ENCODE measurements around the gene DDX27.
"Not testable (repeated sequence)": the region's sequence is repeated elsewhere in the genome, so short reads cannot be mapped to it uniquely, and the experiment has no call there.

DDX27 gene

GRCh38 chr20:49207076-49207475 is 12.1 kb upstream of the DDX27 start:
- DNase-seq (ENCODE audit: low read depth, low spot score) = no peak

DNA sequence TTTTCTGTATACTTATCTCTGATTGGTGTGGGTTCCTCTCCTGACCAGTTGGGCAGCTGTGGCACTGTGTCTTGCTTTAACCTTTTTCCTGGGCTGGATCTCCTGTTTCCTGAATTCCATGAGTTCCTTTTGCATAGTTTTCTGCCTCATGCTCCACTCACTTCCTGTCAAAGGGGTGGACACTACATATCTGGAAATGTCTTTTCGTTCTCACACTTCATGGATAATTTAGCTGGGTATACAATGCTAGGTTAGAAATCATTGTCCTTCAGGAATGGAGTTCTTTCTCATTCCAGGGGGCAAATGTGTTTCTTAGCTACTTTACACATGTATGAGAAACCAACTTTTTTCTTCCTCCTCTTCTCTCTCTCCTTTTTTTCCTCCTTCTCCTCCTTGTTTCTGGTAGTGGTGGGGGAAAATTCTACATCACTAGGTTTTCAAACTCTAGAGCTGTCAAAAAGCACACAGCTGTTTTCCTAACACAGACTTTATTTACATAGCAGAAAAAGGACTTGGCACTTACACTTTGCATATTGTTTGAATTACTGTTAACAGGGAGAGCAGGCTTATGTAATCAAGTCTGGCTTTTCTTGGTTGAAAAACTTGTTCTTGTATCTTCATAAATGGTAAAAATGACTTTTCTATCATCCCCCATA is 9.0 kb upstream of the DDX27 start:
- no peak for DNase-seq (ENCODE audit: low read depth, low spot score)

DNA sequence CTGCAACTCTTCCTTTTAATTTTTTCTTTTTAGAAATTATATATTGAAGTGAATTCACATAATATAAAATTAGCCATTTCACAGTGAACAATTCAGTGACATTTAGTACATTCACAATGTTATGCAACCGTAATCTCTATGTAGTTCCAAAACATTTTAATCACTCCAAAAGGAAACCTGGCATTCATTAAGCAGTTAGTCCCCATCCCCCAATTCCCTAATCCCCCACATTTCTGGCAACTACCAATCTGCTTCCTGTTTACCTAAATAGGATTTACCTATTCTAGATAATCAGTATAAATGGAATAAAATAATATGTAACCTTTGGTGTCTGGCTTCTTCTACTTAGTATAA is 8.5 kb upstream of the DDX27 start:
- no peak for DNase-seq (ENCODE audit: low read depth, low spot score)

- no peak for DNase-seq (ENCODE audit: low read depth, low spot score)
These were observed 4.6 kb upstream of the DDX27 start for GRCh38 chr20:49214571-49214970.

DNA sequence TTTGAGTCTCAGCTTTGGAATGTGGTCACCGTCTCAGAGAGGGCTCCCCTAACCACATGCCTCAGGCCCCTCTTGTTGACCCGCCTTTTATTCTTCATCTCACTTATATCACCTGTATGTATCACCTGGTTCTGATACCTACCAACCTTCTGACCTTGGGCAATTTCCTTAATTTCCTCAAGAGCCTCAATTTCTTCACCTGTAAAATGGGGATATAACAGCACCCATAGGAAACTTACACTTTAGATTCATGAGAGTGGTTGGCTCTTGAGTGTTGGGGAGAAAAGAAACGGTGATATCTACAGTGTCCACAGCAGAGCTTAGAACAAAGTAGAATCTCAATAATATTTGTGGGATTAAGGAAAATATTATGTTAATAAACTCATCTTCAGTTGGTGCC is 4.0 kb upstream of the DDX27 start:
- DNase-seq (ENCODE audit: low read depth, low spot score) = no peak

DNA sequence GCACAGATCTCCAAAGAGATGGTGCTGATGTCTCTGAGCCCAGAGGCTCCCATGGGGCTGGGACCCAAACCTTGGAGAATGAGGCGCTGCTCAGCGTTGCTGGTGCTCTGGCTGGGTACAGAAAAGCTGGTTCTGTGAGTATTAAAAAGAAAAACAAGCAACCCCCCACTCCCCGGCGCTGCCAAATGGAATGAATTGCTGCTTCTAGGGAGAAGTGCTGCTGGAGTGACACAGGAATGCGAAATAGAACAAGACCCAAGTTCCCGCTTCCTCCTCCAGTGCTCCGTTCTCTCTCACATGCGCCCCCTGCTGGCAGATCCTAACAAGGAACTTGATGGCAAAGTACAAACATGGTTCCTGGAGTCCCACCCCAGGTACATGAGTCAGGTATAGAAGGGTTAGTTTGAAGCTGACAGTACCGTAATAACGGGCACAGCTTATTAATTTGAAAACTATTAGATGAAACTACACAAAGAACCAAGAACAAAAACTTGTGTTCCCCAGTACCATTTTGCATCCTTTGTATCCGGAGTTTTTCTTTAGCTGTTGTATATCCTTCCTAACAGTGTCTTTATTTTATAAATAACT is 2.1 kb upstream of the DDX27 start:
- DNase-seq (ENCODE audit: low read depth, low spot score) = peak; percentile 95

DNA sequence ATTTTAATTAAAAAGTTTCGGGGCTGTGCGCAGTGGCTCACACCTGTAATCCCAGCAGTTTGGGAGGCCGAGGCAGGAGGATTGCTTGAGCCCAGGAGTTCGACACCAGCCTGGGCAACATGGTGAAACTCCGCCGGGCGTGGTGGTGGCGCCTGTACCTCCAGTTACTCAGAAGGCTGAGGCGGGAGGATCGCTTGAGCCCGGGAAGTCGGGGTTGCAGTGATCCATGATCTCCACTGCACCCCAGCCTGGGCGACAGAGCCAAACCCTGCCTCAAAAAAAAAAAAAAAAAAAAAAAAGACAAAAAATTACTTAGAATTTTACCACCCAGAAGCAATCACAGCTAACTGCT is 501 bp upstream of the DDX27 start:
- not testable (repeated sequence) for DNase-seq (ENCODE audit: low read depth, low spot score)

GRCh38 chr20:49219924-49220831 is 962 bp downstream of the DDX27 start:
- no peak for DNase-seq (ENCODE audit: low read depth, low spot score)

- no peak for DNase-seq (ENCODE audit: low read depth, low spot score)
These were observed 6.7 kb downstream of the DDX27 start for GRCh38 chr20:49225896-49226295.

DNA sequence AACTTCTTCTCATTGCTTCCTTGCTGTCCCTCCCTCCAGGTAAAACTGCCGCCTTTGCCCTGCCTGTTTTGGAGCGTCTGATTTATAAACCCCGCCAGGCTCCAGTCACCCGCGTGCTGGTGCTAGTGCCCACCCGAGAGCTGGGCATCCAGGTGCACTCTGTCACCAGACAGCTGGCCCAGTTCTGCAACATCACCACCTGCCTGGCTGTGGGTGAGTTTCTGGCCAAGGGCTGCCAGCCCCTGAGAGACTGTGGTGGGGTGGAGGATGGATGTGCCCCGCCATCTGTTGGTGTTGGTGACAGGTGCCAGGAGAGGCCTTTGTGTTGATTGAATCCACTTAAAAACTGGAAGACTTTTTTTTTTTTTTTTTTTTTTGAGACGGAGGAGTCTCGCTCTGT is 9.5 kb downstream of the DDX27 start:
- no peak for DNase-seq (ENCODE audit: low read depth, low spot score)

DNA sequence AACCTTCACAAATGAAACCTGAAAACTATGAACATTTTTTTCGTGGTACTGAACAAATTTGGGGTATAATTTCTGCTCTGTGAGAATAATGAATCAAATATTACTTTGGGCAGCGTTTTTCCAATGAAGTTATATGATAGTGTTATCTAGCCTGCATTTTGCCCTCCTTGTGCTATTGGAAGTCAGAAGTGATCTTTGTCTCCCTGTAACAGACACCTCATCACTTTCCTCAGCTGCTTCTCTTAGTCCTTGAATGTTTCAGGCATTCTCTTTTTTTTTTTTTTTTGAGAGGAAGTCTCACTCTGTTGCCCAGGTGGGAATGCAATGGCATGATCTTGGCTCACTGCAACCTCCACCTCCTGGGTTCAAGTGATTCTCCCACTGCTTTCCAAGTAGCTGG is 10.2 kb downstream of the DDX27 start:
- DNase-seq (ENCODE audit: low read depth, low spot score) = no peak

GRCh38 chr20:49230021-49230420 is 10.8 kb downstream of the DDX27 start:
- no peak for DNase-seq (ENCODE audit: low read depth, low spot score)

DNA sequence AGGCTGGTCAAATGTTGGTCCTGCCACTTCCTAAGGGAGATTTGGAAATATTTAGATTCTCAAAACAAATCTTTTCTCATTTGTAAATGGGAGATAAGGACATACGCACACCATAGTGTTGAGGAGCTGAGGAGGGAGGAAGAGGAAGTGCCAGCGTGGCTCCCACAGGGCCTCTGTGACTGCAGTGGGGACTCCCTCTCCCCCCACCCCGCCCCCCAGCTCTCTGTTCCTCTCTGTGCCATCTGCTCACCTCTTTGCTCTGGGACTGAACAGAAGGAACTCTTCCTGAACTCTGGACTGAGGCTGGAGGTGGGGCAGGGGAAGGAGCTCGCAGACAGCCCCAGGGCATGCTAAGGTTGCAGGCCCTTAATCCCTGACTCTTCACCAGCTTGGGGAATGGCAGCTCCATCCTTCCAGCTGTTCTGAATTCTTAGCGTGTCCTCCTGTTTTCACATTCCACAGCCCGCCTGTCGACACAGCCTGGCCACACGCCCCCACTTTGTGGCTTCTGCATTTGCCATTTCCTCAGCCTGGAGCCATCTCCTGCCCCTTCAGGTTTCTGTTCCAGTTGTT is 11.4 kb downstream of the DDX27 start:
- no peak for DNase-seq (ENCODE audit: low read depth, low spot score)

DNA sequence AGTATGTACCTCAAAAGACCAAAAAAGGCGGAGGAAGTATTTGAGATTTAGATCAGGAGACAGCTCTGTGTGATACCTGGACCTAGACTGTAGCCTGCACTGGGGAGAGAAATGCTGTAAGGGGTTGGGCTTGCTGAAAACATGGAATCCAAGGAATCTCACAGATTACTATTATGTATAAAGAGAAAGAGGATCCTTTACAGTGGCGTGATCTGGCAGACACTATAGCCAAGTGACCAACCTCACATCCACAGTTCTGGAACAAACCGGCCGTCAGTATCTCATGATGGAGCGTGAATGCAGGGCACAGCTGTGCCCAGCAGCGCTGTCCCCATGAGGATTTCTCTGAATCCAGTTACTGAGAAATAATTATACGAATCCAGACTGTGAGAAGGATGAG is 12.3 kb downstream of the DDX27 start:
- DNase-seq (ENCODE audit: low read depth, low spot score) = no peak

GRCh38 chr20:49233226-49233625 is 14.0 kb downstream of the DDX27 start:
- no peak for DNase-seq (ENCODE audit: low read depth, low spot score)

DNA sequence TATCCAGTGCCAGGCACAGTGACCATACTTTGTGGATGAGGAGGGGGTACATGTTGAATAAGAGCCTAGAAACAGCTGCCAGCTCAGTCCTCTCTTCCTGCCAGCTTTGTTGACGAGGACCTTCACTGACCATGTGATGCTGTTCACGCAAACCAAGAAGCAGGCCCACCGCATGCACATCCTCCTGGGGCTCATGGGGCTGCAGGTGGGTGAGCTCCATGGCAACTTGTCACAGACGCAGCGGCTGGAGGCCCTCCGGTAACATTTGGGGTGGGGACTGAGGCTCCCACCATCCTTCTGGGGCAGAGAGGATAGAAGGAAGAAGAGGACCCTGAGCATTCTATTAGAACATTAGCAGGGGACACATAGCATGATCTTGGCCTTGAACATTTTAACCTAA is 15.6 kb downstream of the DDX27 start:
- no peak for DNase-seq (ENCODE audit: low read depth, low spot score)

DNA sequence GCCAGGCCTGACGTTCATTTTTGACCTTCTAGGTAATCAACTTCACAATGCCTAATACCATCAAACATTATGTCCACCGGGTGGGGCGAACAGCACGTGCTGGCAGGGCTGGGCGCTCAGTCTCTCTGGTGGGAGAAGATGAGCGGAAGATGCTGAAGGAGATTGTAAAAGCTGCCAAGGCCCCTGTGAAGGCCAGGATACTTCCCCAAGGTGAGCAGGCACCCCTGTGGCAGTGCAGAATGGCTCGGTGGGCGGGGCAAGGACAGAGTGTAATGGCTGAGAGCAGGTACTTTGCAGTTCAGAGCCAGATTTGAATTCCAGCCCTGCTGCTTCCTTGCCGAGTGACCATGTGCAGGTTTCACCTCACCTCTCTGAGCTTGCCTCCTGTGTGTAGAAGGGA is 17.1 kb downstream of the DDX27 start:
- DNase-seq (ENCODE audit: low read depth, low spot score) = no peak

- no peak for DNase-seq (ENCODE audit: low read depth, low spot score)
These were observed 18.3 kb downstream of the DDX27 start for GRCh38 chr20:49237531-49237930.

GRCh38 chr20:49245921-49246740 is 26.9 kb downstream of the DDX27 start:
- peak; percentile 71 for DNase-seq (ENCODE audit: low read depth, low spot score)

DNA sequence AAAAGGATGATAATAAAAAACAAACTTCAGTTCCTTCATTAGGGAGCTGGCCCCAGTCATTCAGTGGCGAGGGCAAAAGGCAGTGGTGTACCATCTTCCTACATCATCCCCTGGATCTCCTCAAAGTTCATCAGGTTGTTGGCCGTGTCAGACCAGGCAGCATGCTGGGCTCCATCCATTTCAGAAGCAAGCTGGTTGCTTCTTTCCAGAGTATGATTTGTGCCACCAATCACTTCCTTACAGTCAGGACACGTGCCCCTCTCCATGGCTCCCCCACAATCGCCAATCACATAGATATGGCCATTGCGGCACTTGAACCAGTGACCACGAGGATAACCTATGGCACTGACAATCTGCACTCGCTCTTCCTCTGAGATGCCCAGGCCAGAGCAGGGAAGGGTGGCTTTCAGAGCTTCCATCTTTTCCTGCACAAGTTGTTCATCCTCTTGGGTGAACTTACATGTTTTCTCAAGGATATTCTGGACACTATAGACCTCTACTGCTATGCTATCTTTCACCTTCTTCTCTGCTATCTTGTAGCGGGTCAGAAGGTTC is 28.0 kb downstream of the DDX27 start:
- no peak for DNase-seq (ENCODE audit: low read depth, low spot score)

DNA sequence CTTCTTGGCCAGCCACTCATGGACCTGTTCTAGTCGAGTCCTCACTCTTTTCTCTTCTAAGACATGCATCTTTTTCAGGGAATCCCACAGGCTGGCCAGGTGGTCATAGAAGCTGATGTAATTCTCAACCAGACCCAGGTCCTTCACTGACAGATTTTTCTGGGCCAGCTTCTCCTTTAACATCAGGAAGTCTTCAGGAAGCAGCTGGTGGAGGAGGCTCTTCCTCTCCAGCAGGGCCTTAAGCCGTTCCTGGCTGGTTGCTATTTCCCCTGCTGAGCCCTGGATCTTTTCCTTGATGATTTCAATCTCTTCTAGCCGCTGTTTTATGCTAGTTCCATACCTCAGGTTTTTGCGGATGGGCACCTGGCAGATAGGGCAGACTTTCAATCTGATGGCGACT is 28.6 kb downstream of the DDX27 start:
- DNase-seq (ENCODE audit: low read depth, low spot score) = no peak
